ENCODE measurements around the gene SOST. TPM values are rescaled to one million over a fixed set of nuclear protein-coding genes. Genes with fewer than 3 reads are reported as not detected.

SOST gene
- total RNA-seq, 1 experiment from 2014 or later: not detected

GRCh38 chr17:43732958-43733357, 25.6 kb downstream of the SOST start:
- BruUV-seq (replicated peaks): no TSS peak
- no peaks in the 10 kb centered on the region for H3K9me3 ChIP-seq (ENCODE audit: control insufficient read depth, insufficient read depth, low read depth, low read length)
- POLR2A ChIA-PET: no interaction called here
- no peak for ATAC-seq
- no peaks in the 10 kb centered on the region for H3K4me1 ChIP-seq (ENCODE audit: control insufficient read depth, insufficient read depth, low read length)
- CTCF ChIA-PET: no interaction called here
- no peak for DNase-seq (ENCODE audit: low read depth, low spot score)
- H3K36me3 ChIP-seq (ENCODE audit: control insufficient read depth, insufficient read depth, low read length): no peaks in the 10 kb centered on the region
- intact Hi-C loops (cut with micrococcal nuclease; ENCODE audit: unreplicated experiment) (no loop called here), in situ Hi-C loops (cut with HindIII; ENCODE audit: low pct_unique_long_range_greater_than_20kb, low sequenced_read_pairs) (no loop called here)
- H3K4me3 ChIP-seq (ENCODE audit: low read depth in 2 of 2, low read length in 2 of 2): no peak overlapping the region
- no peak overlapping the region for H3K27ac ChIP-seq (ENCODE audit: low read length)
- no peak for TF ChIP-seq POLR2AphosphoS5 (IDR thresholded peaks at IDR 0.05; ENCODE audit: low read depth, low read length)
- no peak for TF ChIP-seq REST (IDR thresholded peaks at IDR 0.05; ENCODE audit: insufficient read depth in 1 of 2, low read depth in 2 of 2, low read length in 1 of 2)
- no peak for TF ChIP-seq TCF7L2 (IDR thresholded peaks at IDR 0.05; ENCODE audit: low read depth, low read length)
- no peak for TF ChIP-seq CTCF (IDR thresholded peaks at IDR 0.05)
- TF ChIP-seq SIN3A (IDR thresholded peaks at IDR 0.05; ENCODE audit: borderline replicate concordance, insufficient read depth, low read depth, low read length): no peak
- H3K27me3 ChIP-seq (ENCODE audit: control insufficient read depth, insufficient read depth, low read length): no peaks in the 10 kb centered on the region

- H3K27me3 ChIP-seq (ENCODE audit: control insufficient read depth, insufficient read depth, low read length): no peaks in the 10 kb centered on the region
- no peaks in the 10 kb centered on the region for H3K36me3 ChIP-seq (ENCODE audit: control insufficient read depth, insufficient read depth, low read length)
- ATAC-seq (no peak), DNase-seq (ENCODE audit: low read depth, low spot score) (no peak)
- H3K27ac ChIP-seq (ENCODE audit: low read length): no peak overlapping the region
- in situ Hi-C loops (cut with HindIII; ENCODE audit: low pct_unique_long_range_greater_than_20kb, low sequenced_read_pairs) (no loop called here), intact Hi-C loops (cut with micrococcal nuclease; ENCODE audit: unreplicated experiment) (no loop called here)
- no peak for TF ChIP-seq POLR2AphosphoS5 (IDR thresholded peaks at IDR 0.05; ENCODE audit: low read depth, low read length)
- no peak for TF ChIP-seq SIN3A (IDR thresholded peaks at IDR 0.05; ENCODE audit: borderline replicate concordance, insufficient read depth, low read depth, low read length)
- no peak for TF ChIP-seq TCF7L2 (IDR thresholded peaks at IDR 0.05; ENCODE audit: low read depth, low read length)
- TF ChIP-seq REST (IDR thresholded peaks at IDR 0.05; ENCODE audit: insufficient read depth in 1 of 2, low read depth in 2 of 2, low read length in 1 of 2): no peak
- no peak for TF ChIP-seq CTCF (IDR thresholded peaks at IDR 0.05)
- CTCF ChIA-PET: no interaction called here
- POLR2A ChIA-PET: no interaction called here
- H3K9me3 ChIP-seq (ENCODE audit: control insufficient read depth, insufficient read depth, low read depth, low read length): no peaks in the 10 kb centered on the region
- no TSS peak for BruUV-seq (replicated peaks)
- no peak overlapping the region for H3K4me3 ChIP-seq (ENCODE audit: low read depth in 2 of 2, low read length in 2 of 2)
- H3K4me1 ChIP-seq (ENCODE audit: control insufficient read depth, insufficient read depth, low read length): no peaks in the 10 kb centered on the region
These were observed 30.5 kb downstream of the SOST start for GRCh38 chr17:43728081-43728480.
